Endothelial cell of umbilical vein (primary cell): Measurements from ENCODE around the gene TJP1. TPM values are rescaled to one million over a fixed set of nuclear protein-coding genes. Genes with fewer than 3 reads are reported as not detected.

Experiments used
- BruUV-seq: library from RNA; stranded (reverse); fragments of 400-500 nt; replicated peaks from 2 replicates; lab custom pipeline; 2021; lab: Mats Ljungman, UMichigan
- CTCF ChIA-PET: fragments of 300-600, 350-600 bp; sonication (Branson Sonifier 250); formaldehyde crosslinking; loops from one replicate; lab custom pipeline; 2021; ENCODE audit warnings: antibody characterized with exemption, inconsistent platforms; lab: Charles Lee
- POLR2A ChIA-PET: fragments of 300-600, 350-600 bp; sonication (Branson Sonifier 250); formaldehyde crosslinking; loops from one replicate; lab custom pipeline; 2021; ENCODE audit warnings: antibody characterized with exemption, inconsistent platforms; lab: Charles Lee
- DNase-seq: peaks from one replicate; pipeline ENCODE4 v3.0.0-alpha.2; 2011; ENCODE audit warnings: low read depth, low spot score
- FAIRE-seq: peaks from 2 replicates; lab custom pipeline; 2011; peaks lifted over from hg19 to GRCh38; lab: Jason Lieb, UNC
- H2AFZ ChIP-seq: 2 replicates; pipeline ENCODE4 v1.6.0; 2012; ENCODE audit warnings: low read depth, low read length, control low read depth, inconsistent platforms
- H3K27ac ChIP-seq: 2 replicates; pipeline ENCODE4 v1.5.1; 2011; ENCODE audit warnings: low read depth, mild to moderate bottlenecking, control low read depth, low read length, moderate library complexity; ENCODE audit not compliant: insufficient read depth
- H3K27me3 ChIP-seq, 2 experiments: 2 replicates each; pipeline versions ENCODE4 v1.6.0 to v1.6.1; 2011; ENCODE audit warnings: low read length in 2 of 2, mixed read lengths in 1 of 2; ENCODE audit not compliant: control insufficient read depth in 2 of 2, insufficient read depth in 2 of 2
- H3K36me3 ChIP-seq, 2 experiments: 2 replicates in 1 of 2; 3 replicates in 1 of 2; pipeline ENCODE4 v1.5.1; 2011; ENCODE audit warnings: low read length in 2 of 2, mild to moderate bottlenecking in 1 of 2, moderate library complexity in 1 of 2; ENCODE audit not compliant: control insufficient read depth in 2 of 2, insufficient read depth in 2 of 2; ENCODE audit errors: extremely low read depth in 1 of 2
- H3K4me1 ChIP-seq: 3 replicates; pipeline ENCODE4 v1.5.1; 2011; ENCODE audit warnings: mild to moderate bottlenecking, low read length; ENCODE audit not compliant: control insufficient read depth, insufficient read depth; ENCODE audit errors: extremely low read depth
- H3K4me2 ChIP-seq: 2 replicates; pipeline ENCODE4 v1.6.1; 2011; ENCODE audit warnings: low read length, control low read depth, mixed read lengths; ENCODE audit not compliant: insufficient read depth
- H3K4me3 ChIP-seq, 3 experiments: fragments of 200-600 bp in 1 of 3; sonication (generic), shearing (Covaris generic) in 1 of 3; replicated peaks in 1 of 3; 2 replicates each; pipeline ENCODE4 v1.5.1; 2011 to 2016; ENCODE audit warnings: control low read depth in 3 of 3, low read length in 3 of 3, mild to moderate bottlenecking in 2 of 3, inconsistent platforms in 1 of 3, low read depth in 1 of 3, moderate library complexity in 1 of 3; ENCODE audit not compliant: insufficient read depth in 1 of 3
- H3K79me2 ChIP-seq: 2 replicates; pipeline ENCODE4 v1.6.0; 2012; ENCODE audit warnings: low read length, inconsistent platforms; ENCODE audit not compliant: control insufficient read depth, insufficient read depth
- H3K9ac ChIP-seq: replicated peaks from 2 replicates; pipeline ENCODE3; 2011; ENCODE audit warnings: low read length, control low read depth; ENCODE audit not compliant: insufficient read depth; ENCODE audit errors: extremely low read depth
- H3K9me1 ChIP-seq: replicated peaks from 3 replicates; pipeline ENCODE4 v1.6.0; 2011; ENCODE audit warnings: mild to moderate bottlenecking, low read length; ENCODE audit not compliant: control insufficient read depth, insufficient read depth; ENCODE audit errors: extremely low read depth
- H3K9me3 ChIP-seq: replicated peaks from 2 replicates; pipeline ENCODE4 v1.5.1; 2012; ENCODE audit warnings: low read length, inconsistent platforms; ENCODE audit not compliant: control insufficient read depth, insufficient read depth
- H4K20me1 ChIP-seq: replicated peaks from 2 replicates; pipeline ENCODE3; 2011; ENCODE audit warnings: mild to moderate bottlenecking, low read length; ENCODE audit not compliant: control insufficient read depth, insufficient read depth; ENCODE audit errors: extremely low read depth
- EZH2 ChIP-seq: IDR thresholded peaks from 2 replicates; pipeline ENCODE4 v1.6.1; 2012; ENCODE audit warnings: borderline replicate concordance, low read depth, mild to moderate bottlenecking, moderate library complexity, low read length, inconsistent platforms; ENCODE audit not compliant: severe bottlenecking
- FOS ChIP-seq: IDR thresholded peaks from 2 replicates; pipeline ENCODE4 v1.6.1; 2011; ENCODE audit warnings: mild to moderate bottlenecking, low read length, moderate library complexity, borderline replicate concordance; ENCODE audit not compliant: insufficient read depth
- GATA2 ChIP-seq: IDR thresholded peaks from 2 replicates; pipeline ENCODE4 v1.7.0; 2011; ENCODE audit warnings: low read depth, mild to moderate bottlenecking, moderate library complexity, mixed read lengths, low read length; ENCODE audit not compliant: insufficient read length, insufficient read depth
- JUN ChIP-seq: IDR thresholded peaks from 2 replicates; pipeline ENCODE4 v1.6.1; 2011; ENCODE audit warnings: borderline replicate concordance, low read depth; ENCODE audit not compliant: insufficient read length, insufficient read depth
- MYC ChIP-seq: IDR thresholded peaks from one replicate; pipeline ENCODE4 v1.6.1; 2011; ENCODE audit warnings: mild to moderate bottlenecking, low read depth, low read length
- POLR2A ChIP-seq: IDR thresholded peaks from 2 replicates; pipeline ENCODE4 v1.6.1; 2012; ENCODE audit warnings: low read depth, mild to moderate bottlenecking, control low read depth, low read length
- POLR2AphosphoS5 ChIP-seq: IDR thresholded peaks from 2 replicates; pipeline ENCODE4 v1.6.1; 2012; ENCODE audit warnings: low read depth, mild to moderate bottlenecking, control low read depth, low read length, moderate library complexity; ENCODE audit not compliant: insufficient read depth
- dilution Hi-C: fragments of 300-500 bp; cut with MboI; formaldehyde crosslinking; loops from one replicate; pipeline ENCODE4 v1.15.0; 2019; ENCODE audit warnings: low sequenced_read_pairs; ENCODE audit not compliant: extremely low pct_ligation_motif_present
- intact Hi-C: fragments of 100-400 bp; cut with micrococcal nuclease; formaldehyde crosslinking; loops from one replicate; pipeline ENCODE4 v1.10.0; 2022
- polyA plus RNA-seq, 4 experiments: library from polyadenylated mRNA; depleted of rRNA in 3 of 4; stranded (reverse) in 3 of 4; unstranded in 1 of 4; fragments of >200 nt; gene quantifications; 2 replicates each; pipeline versions ENCODE4 v1.2.1 to v1.2.3, GENCODE V29; 2011 to 2012; ENCODE audit warnings: missing spikeins in 1 of 4
- total RNA-seq: library from RNA; stranded (reverse); gene quantifications from 2 replicates; pipeline ENCODE4 v1.2.3, GENCODE V29; 2021
- TF ChIP-seq, protein P1 (sequence below): IDR thresholded peaks from 2 replicates; pipeline ENCODE4 v1.6.1; 2011; ENCODE audit not compliant: insufficient read depth, insufficient read length
- TF ChIP-seq, protein P2 (sequence below), 2 donors: IDR thresholded peaks; 1 replicate in 1 of 2; 2 replicates in 1 of 2; pipeline ENCODE4 v1.5.1; 2011; ENCODE audit warnings: low read length in 2 of 2, mild to moderate bottlenecking in 2 of 2, moderate library complexity in 2 of 2, control low read depth in 1 of 2, inconsistent platforms in 1 of 2, low read depth in 1 of 2; ENCODE audit not compliant: insufficient read depth in 1 of 2; ENCODE audit errors: extremely low read depth in 1 of 2

The TJP1 gene
- total and polyA plus RNA-seq, 2 donors (not counting 3 experiments of a cell fraction or from before 2014, with no cell fraction given) = 45.6 to 128 TPM

DNA sequence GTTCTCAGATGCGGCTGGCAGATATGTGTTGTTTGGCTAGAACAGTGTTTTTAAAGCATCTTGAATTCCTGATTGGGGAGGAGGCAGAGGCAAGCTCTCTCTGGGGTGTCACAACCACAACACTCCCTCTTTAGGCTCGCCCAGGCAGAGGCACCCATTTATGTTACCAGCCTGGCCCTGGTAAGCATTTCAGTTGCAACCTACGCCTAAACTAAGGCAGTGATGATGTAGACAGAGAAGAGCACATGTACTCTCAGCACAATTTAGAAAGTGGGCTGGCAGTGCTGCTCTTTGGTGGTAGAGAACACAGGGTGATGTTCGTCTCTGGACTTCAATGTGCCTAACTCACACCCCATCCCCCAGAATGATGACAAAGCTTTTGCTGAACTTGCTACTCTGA is 41.2 kb upstream of the TJP1 start:
- intact Hi-C loops (loop anchor here (5.0 kb wide), 1 partner anchor 36 kb away; no protein-coding TSS in a partner anchor), dilution Hi-C loops (no loop called here)
- no peak overlapping the region for H3K9ac ChIP-seq
- no peak overlapping the region for H3K4me3 ChIP-seq
- no peaks in the 10 kb centered on the region for H3K9me3 ChIP-seq
- FAIRE-seq (no peak), DNase-seq (no peak)
- H3K9me1 ChIP-seq = no peaks in the 10 kb centered on the region
- H3K79me2 ChIP-seq = no peaks in the 10 kb centered on the region
- BruUV-seq = no TSS peak
- H3K27ac ChIP-seq = no peak overlapping the region
- no peak overlapping the region for H2AFZ ChIP-seq
- H3K4me2 ChIP-seq = no peak overlapping the region
- POLR2A ChIA-PET = no interaction called here
- H3K4me1 ChIP-seq = no peaks in the 10 kb centered on the region
- peaks cover 0 to 3% of the 10 kb centered on the region in 2 experiments for H3K27me3 ChIP-seq
- TF ChIP-seq EZH2 (no peak), POLR2AphosphoS5 (no peak), POLR2A (no peak), GATA2 (no peak), JUN (no peak), MYC (no peak), FOS (no peak)
- TF ChIP-seq, protein P1, sequence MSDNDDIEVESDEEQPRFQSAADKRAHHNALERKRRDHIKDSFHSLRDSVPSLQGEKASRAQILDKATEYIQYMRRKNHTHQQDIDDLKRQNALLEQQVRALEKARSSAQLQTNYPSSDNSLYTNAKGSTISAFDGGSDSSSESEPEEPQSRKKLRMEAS = no peak
- TF ChIP-seq, protein P2, sequence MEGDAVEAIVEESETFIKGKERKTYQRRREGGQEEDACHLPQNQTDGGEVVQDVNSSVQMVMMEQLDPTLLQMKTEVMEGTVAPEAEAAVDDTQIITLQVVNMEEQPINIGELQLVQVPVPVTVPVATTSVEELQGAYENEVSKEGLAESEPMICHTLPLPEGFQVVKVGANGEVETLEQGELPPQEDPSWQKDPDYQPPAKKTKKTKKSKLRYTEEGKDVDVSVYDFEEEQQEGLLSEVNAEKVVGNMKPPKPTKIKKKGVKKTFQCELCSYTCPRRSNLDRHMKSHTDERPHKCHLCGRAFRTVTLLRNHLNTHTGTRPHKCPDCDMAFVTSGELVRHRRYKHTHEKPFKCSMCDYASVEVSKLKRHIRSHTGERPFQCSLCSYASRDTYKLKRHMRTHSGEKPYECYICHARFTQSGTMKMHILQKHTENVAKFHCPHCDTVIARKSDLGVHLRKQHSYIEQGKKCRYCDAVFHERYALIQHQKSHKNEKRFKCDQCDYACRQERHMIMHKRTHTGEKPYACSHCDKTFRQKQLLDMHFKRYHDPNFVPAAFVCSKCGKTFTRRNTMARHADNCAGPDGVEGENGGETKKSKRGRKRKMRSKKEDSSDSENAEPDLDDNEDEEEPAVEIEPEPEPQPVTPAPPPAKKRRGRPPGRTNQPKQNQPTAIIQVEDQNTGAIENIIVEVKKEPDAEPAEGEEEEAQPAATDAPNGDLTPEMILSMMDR (IDR thresholded peaks at IDR 0.05; ENCODE audit: extremely low read depth in 1 of 2, insufficient read depth in 1 of 2, low read depth in 1 of 2, low read length in 2 of 2) = no peak
- CTCF ChIA-PET = interaction anchor here (1.5 to 3.9 kb wide), 3 partner anchors 12 to 115 kb away, joined by 3 to 14 read pairs (median 5); no protein-coding TSS in a partner anchor
- H4K20me1 ChIP-seq = no peaks in the 10 kb centered on the region
- H3K36me3 ChIP-seq = no peaks in the 10 kb centered on the region
